ENCODE results near the gene MCF2L2.

The MCF2L2 gene

GRCh38 chr3:183277260-183277659, 151.2 kb downstream of the MCF2L2 start:
- DNase-seq (ENCODE audit: extremely low spot score): no peak
- ChIA-PET CTCF (interaction anchor here (1.0 kb wide), 1 partner anchor 12 kb away, joined by 3 read pairs; no protein-coding TSS in a partner anchor), POLR2A (no interaction called here)
- TF ChIP-seq, protein P1, sequence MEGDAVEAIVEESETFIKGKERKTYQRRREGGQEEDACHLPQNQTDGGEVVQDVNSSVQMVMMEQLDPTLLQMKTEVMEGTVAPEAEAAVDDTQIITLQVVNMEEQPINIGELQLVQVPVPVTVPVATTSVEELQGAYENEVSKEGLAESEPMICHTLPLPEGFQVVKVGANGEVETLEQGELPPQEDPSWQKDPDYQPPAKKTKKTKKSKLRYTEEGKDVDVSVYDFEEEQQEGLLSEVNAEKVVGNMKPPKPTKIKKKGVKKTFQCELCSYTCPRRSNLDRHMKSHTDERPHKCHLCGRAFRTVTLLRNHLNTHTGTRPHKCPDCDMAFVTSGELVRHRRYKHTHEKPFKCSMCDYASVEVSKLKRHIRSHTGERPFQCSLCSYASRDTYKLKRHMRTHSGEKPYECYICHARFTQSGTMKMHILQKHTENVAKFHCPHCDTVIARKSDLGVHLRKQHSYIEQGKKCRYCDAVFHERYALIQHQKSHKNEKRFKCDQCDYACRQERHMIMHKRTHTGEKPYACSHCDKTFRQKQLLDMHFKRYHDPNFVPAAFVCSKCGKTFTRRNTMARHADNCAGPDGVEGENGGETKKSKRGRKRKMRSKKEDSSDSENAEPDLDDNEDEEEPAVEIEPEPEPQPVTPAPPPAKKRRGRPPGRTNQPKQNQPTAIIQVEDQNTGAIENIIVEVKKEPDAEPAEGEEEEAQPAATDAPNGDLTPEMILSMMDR (IDR thresholded peaks at IDR 0.05; ENCODE audit: control extremely low read depth, extremely low read depth, low read depth, missing control alignments): no peak

- CTCF ChIA-PET: interaction anchor here (1.0 to 1.3 kb wide), 2 partner anchors 9 to 26 kb away, joined by 3 to 4 read pairs; no protein-coding TSS in a partner anchor
- TF ChIP-seq, protein P1 (IDR thresholded peaks at IDR 0.05; ENCODE audit: control extremely low read depth, extremely low read depth, low read depth, missing control alignments): no peak
- POLR2A ChIA-PET: no interaction called here
- DNase-seq (ENCODE audit: extremely low spot score): no peak
Observed at GRCh38 chr3:183275937-183276336, 152.5 kb downstream of the MCF2L2 start.

- DNase-seq (ENCODE audit: extremely low spot score): no peak
- TF ChIP-seq, protein P1 (IDR thresholded peaks at IDR 0.05; ENCODE audit: control extremely low read depth, extremely low read depth, low read depth, missing control alignments): no peak
- CTCF ChIA-PET: interaction anchor here (0.8 to 1.0 kb wide), 2 partner anchors 10 kb away, joined by 3 to 4 read pairs; no protein-coding TSS in a partner anchor
- POLR2A ChIA-PET: interaction anchor here (0.7 kb wide), 1 partner anchor 388 kb away, joined by 3 read pairs; no protein-coding TSS in a partner anchor
Observed at GRCh38 chr3:183275418-183275817, 153.0 kb downstream of the MCF2L2 start.

GRCh38 chr3:183274609-183275008, 153.8 kb downstream of the MCF2L2 start:
- ChIA-PET POLR2A (interaction anchor here (0.7 kb wide), 1 partner anchor 389 kb away, joined by 3 read pairs; no protein-coding TSS in a partner anchor), CTCF (interaction anchor here (0.8 kb wide), 1 partner anchor 9 kb away, joined by 3 read pairs; no protein-coding TSS in a partner anchor)
- TF ChIP-seq, protein P1 (IDR thresholded peaks at IDR 0.05; ENCODE audit: control extremely low read depth, extremely low read depth, low read depth, missing control alignments): no peak
- DNase-seq (ENCODE audit: extremely low spot score): no peak

DNA sequence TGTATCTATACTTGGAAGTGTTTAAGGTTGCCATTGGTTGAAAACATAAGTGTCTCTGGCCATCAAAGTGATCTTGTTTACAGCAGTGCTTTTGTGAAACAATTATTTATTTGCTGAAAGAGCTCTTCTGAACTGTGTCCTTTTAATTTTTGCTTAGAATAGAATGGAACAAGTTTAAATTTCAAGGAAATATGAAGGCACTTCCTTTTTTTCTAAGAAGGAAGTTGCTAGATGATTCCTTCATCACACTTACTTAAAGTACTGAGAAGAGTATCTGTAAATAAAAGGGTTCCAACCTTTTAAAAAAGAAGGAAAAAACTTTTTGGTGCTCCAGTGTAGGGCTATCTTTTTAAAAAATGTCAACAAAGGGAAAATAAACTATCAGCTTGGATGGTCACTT, 155.6 kb downstream of the MCF2L2 start:
- no peak for DNase-seq (ENCODE audit: extremely low spot score)
- ChIA-PET POLR2A (no interaction called here), CTCF (interaction anchor here (0.8 to 1.3 kb wide), 2 partner anchors 9 to 14 kb away, joined by 3 to 4 read pairs; no protein-coding TSS in a partner anchor)
- TF ChIP-seq, protein P1 (IDR thresholded peaks at IDR 0.05; ENCODE audit: control extremely low read depth, extremely low read depth, low read depth, missing control alignments): no peak

GRCh38 chr3:183272142-183272541, 156.3 kb downstream of the MCF2L2 start:
- ChIA-PET CTCF (interaction anchor here (0.8 to 1.3 kb wide), 2 partner anchors 10 to 14 kb away, joined by 3 to 4 read pairs; no protein-coding TSS in a partner anchor), POLR2A (no interaction called here)
- TF ChIP-seq, protein P1 (IDR thresholded peaks at IDR 0.05; ENCODE audit: control extremely low read depth, extremely low read depth, low read depth, missing control alignments): no peak
- no peak for DNase-seq (ENCODE audit: extremely low spot score)
